Prostate gland (tissue), 2 donors: ENCODE results near the gene RAB3IL1. TPM values are rescaled to one million over a fixed set of nuclear protein-coding genes. Genes with fewer than 3 reads are reported as not detected.
A peak's percentile ranks its signal among the peaks of the same experiment; 100 is the strongest.

Experiments
- DNase-seq: peaks from one replicate; pipeline ENCODE4 v3.0.0-alpha.2; 2019; ENCODE audit warnings: low spot score
- H3K27ac ChIP-seq, 2 donors: fragments of 200-600 bp; sonication (generic); 2 replicates each; pipeline ENCODE4 v1.5.1; 2017 to 2019
- H3K27me3 ChIP-seq: fragments of 200-600 bp; sonication (generic); replicated peaks from 2 replicates; pipeline ENCODE4 v1.5.1; 2019; ENCODE audit not compliant: insufficient read depth
- H3K36me3 ChIP-seq, 2 donors: fragments of 200-600 bp; sonication (generic); 1 replicate in 1 of 2; 2 replicates in 1 of 2; pipeline versions ENCODE4 v1.5.1 to v1.8.1; 2017 to 2019
- H3K4me1 ChIP-seq: fragments of 200-600 bp; sonication (generic); replicated peaks from 2 replicates; pipeline ENCODE4 v1.5.1; 2019
- H3K4me3 ChIP-seq, 2 donors: fragments of 200-600 bp; sonication (generic); 2 replicates each; pipeline ENCODE4 v1.5.1; 2017 to 2019
- H3K9me3 ChIP-seq: fragments of 200-600 bp; sonication (generic); 2 replicates; pipeline ENCODE4 v1.5.1; 2017
- POLR2A ChIP-seq: fragments of 450-650 bp; IDR thresholded peaks from one replicate; pipeline ENCODE4 v1.6.1; 2016; ENCODE audit warnings: antibody characterized with exemption, mild to moderate bottlenecking
- POLR2AphosphoS5 ChIP-seq: sonication (generic); formaldehyde crosslinking; IDR thresholded peaks from one replicate; pipeline ENCODE4 v1.6.1; 2017; ENCODE audit warnings: antibody characterized with exemption
- WGBS: methylation state at CpG from one replicate; pipeline ENCODE4 v1.1.5; 2018; 5-methylcytosine and 5-hydroxymethylcytosine counted together
- intact Hi-C: fragments of 100-400 bp; cut with DNase I; formaldehyde crosslinking; loops from one replicate; pipeline ENCODE4 v1.14.2; 2022
- total RNA-seq, 2 donors: library from RNA; depleted of rRNA; stranded (reverse); fragments of >200 nt; gene quantifications; one replicate each; pipeline ENCODE4 v1.1.0, GENCODE V29; 2016
- TF ChIP-seq, protein P1 (sequence below), 4 experiments: fragments of 200-600 bp in 2 of 4; fragments of 450-650 bp in 2 of 4; sonication (generic) in 2 of 4; IDR thresholded peaks; 1 replicate in 3 of 4; 2 replicates in 1 of 4; pipeline ENCODE4 v1.5.1; 2016 to 2019; ENCODE audit warnings: antibody characterized with exemption in 4 of 4, mild to moderate bottlenecking in 2 of 4, moderate library complexity in 2 of 4

The RAB3IL1 gene
- total RNA-seq, 2 donors from 2014 or later = 3.5 to 53.0 TPM

GRCh38 chr11:61896665-61897386 is 20.5 kb downstream of the RAB3IL1 start:
- intact Hi-C loops = loop anchor here (5.0 kb wide), 1 partner anchor 210 kb away; no protein-coding TSS in a partner anchor
- Histone ChIP-seq H3K27ac (peak overlapping the region in 1 of 2 donors; percentile 10), H3K4me3 (no peak overlapping the region), H3K9me3 (no peaks in the 10 kb centered on the region), H3K27me3 (no peaks in the 10 kb centered on the region), H3K36me3 (no peaks in the 10 kb centered on the region), H3K4me1 (no peaks in the 10 kb centered on the region)
- DNase-seq = no peak
- WGBS = 62% methylated on average over 14 of the region's 15 CpGs
- TF ChIP-seq POLR2AphosphoS5 (no peak), POLR2A (no peak)
- TF ChIP-seq, protein P1, sequence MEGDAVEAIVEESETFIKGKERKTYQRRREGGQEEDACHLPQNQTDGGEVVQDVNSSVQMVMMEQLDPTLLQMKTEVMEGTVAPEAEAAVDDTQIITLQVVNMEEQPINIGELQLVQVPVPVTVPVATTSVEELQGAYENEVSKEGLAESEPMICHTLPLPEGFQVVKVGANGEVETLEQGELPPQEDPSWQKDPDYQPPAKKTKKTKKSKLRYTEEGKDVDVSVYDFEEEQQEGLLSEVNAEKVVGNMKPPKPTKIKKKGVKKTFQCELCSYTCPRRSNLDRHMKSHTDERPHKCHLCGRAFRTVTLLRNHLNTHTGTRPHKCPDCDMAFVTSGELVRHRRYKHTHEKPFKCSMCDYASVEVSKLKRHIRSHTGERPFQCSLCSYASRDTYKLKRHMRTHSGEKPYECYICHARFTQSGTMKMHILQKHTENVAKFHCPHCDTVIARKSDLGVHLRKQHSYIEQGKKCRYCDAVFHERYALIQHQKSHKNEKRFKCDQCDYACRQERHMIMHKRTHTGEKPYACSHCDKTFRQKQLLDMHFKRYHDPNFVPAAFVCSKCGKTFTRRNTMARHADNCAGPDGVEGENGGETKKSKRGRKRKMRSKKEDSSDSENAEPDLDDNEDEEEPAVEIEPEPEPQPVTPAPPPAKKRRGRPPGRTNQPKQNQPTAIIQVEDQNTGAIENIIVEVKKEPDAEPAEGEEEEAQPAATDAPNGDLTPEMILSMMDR (IDR thresholded peaks at IDR 0.05) = no peak

- Histone ChIP-seq H3K27ac (no peak overlapping the region), H3K4me1 (peaks cover 4% of the 10 kb centered on the region), H3K4me3 (no peak overlapping the region), H3K9me3 (no peaks in the 10 kb centered on the region), H3K36me3 (no peaks in the 10 kb centered on the region), H3K27me3 (no peaks in the 10 kb centered on the region)
- TF ChIP-seq POLR2A (no peak), POLR2AphosphoS5 (no peak)
- intact Hi-C loops = loop anchor here (5.0 kb wide), 1 partner anchor 212 kb away; no protein-coding TSS in a partner anchor
- DNase-seq = no peak
- WGBS = 68% methylated on average over 4 of the region's 4 CpGs
Observed at GRCh38 chr11:61895718-61896059, 21.7 kb downstream of the RAB3IL1 start.

DNA sequence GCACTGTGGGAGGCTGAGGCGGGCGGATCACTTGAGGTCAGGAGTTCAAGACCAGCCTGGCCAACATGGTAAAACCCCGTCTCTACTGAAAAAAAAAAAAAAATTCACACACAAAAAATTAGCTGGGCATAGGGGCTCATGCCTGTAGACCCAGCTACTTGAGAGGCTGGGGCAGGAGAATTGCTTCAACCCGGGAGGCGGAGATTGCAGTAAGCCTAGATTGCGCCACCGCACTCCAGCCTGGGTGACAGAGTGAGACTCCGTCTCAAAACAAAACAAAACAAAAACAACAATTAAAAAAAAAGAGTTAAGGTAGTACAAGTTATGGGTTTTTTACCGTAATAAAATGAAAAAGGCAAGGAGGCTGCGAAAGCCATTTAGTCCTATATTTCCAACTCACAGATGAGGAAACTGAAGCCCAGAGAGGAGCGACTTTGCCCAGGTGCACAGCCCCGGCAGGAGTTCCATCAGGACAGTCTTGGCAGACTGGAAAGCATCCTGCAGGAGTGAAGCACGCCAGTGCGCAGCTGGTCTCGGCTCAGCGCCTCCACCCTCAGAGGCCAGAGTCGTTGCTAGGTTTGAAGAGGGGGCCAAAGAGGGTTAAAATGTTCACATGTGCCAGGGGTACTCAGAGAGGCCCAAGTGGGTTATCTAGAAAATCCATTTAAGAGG is 22.2 kb downstream of the RAB3IL1 start:
- Histone ChIP-seq H3K4me3 (no peak overlapping the region), H3K4me1 (peaks cover 9% of the 10 kb centered on the region), H3K36me3 (no peaks in the 10 kb centered on the region), H3K27me3 (no peaks in the 10 kb centered on the region), H3K27ac (no peak overlapping the region), H3K9me3 (no peaks in the 10 kb centered on the region)
- no peak for DNase-seq
- TF ChIP-seq, protein P1 (IDR thresholded peaks at IDR 0.05) = no peak
- TF ChIP-seq POLR2A (no peak), POLR2AphosphoS5 (no peak)
- intact Hi-C loops = loop anchor here (5.0 kb wide), 1 partner anchor 212 kb away; no protein-coding TSS in a partner anchor
- 91% methylated on average over 17 of the region's 17 CpGs for WGBS

DNA sequence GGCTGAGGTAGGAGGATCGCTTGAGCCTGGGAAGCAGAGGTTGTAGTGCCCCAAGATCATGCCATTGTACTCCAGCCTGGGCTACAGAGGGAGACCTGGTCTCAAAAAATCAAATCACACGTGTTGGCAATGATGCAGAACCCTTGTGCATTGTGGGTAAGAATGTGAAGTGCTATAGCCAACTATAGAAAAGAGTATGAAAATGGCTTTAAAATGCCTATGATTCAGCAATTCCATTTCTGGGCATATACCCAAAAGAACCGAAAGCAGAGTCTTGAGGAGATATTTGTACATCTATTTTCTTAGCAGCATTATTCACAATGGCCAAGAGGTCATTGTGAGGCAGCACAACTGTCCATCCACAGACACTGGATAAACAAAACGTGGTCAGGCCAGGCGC is 23.4 kb downstream of the RAB3IL1 start:
- no peaks in the 10 kb centered on the region for H3K27me3 ChIP-seq
- TF ChIP-seq POLR2A = no peak
- no peak for TF ChIP-seq POLR2AphosphoS5
- TF ChIP-seq, protein P1 (IDR thresholded peaks at IDR 0.05) = no peak
- intact Hi-C loops = no loop called here
- H3K4me3 ChIP-seq = no peak overlapping the region
- H3K27ac ChIP-seq = no peak overlapping the region
- peaks cover 9% of the 10 kb centered on the region for H3K4me1 ChIP-seq
- H3K36me3 ChIP-seq = no peaks in the 10 kb centered on the region
- no peak for DNase-seq
- 66% methylated on average over 5 of the region's 5 CpGs for WGBS
- no peaks in the 10 kb centered on the region for H3K9me3 ChIP-seq

GRCh38 chr11:61892085-61892370 is 25.3 kb downstream of the RAB3IL1 start:
- TF ChIP-seq, protein P1 (IDR thresholded peaks at IDR 0.05) = no peak
- TF ChIP-seq POLR2AphosphoS5 (no peak), POLR2A (no peak)
- H3K4me1 ChIP-seq = peaks cover 9% of the 10 kb centered on the region
- intact Hi-C loops = no loop called here
- H3K36me3 ChIP-seq = no peaks in the 10 kb centered on the region
- no peaks in the 10 kb centered on the region for H3K9me3 ChIP-seq
- H3K27ac ChIP-seq = peak overlapping the region; percentile 70 to 72
- DNase-seq = no peak
- H3K27me3 ChIP-seq = no peaks in the 10 kb centered on the region
- H3K4me3 ChIP-seq = peak overlapping the region; percentile 73 to 85
- 29% methylated on average over 11 of the region's 12 CpGs for WGBS
